GM20431 (cell line): ENCODE measurements around the gene CFAP70.

Experiments
- in situ Hi-C: fragments of 300-500 bp; cut with MseI, MboI; formaldehyde crosslinking; loops from one replicate; pipeline ENCODE4 v1.15.0; 2020; ENCODE audit warnings: low sequenced_read_pairs; ENCODE audit not compliant: unreplicated experiment

The CFAP70 gene

DNA sequence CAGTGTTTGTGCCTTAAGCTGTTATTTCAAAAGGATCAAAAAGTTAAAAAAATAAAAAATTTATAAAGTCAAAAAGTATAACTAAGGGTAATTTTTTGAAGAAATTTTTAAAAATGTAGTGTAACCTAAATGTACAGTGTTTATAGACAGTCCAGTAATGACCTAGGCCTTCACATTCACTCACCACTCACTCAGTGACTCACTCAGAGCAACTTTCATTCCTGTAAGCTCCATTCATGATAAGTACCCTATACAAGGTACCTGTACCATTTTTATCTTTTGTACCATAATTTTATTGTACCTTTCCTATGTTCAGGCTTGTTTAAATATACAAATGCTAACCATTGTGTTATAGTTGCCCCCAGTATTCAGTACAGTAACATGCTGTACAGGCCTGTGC lies 133.1 kb downstream of the CFAP70 start:
- in situ Hi-C loops = no loop called here

DNA sequence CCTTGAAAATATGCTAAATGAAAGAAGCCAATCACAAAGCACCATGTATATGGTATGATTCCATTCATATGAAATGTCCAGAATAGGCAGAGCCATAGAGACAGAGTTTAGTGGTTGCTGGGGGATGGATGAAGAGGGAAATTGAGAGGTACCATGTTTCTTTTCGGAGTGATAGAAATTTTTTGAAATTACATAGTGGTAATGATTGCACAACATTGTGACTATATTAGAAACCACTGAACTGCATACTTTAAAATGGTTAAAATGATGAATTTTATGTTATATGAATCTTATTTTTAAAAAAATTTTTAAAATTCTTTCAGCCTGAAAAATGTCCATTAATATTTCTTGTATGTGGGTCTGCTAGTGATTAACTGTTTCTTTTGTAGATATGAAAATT lies 137.7 kb downstream of the CFAP70 start:
- in situ Hi-C loops = no loop called here

DNA sequence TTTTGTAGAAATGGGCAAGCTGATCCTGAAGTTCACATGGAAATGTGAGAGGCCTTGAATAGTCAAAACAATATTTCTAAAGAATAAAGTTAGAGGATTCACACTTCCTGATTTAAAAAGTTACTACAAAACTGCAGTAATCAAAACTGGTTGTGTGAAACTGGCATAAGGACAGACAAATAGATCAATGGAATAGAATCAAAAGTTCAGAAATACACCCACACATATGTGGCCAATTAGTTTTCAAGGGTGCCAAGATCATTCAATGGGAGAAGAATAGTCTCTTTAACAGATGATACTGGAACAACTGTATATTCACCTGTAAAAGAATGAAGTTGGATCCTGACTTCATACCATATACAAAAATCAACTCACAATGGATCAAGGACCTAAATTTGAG lies 139.3 kb downstream of the CFAP70 start:
- in situ Hi-C loops = no loop called here

DNA sequence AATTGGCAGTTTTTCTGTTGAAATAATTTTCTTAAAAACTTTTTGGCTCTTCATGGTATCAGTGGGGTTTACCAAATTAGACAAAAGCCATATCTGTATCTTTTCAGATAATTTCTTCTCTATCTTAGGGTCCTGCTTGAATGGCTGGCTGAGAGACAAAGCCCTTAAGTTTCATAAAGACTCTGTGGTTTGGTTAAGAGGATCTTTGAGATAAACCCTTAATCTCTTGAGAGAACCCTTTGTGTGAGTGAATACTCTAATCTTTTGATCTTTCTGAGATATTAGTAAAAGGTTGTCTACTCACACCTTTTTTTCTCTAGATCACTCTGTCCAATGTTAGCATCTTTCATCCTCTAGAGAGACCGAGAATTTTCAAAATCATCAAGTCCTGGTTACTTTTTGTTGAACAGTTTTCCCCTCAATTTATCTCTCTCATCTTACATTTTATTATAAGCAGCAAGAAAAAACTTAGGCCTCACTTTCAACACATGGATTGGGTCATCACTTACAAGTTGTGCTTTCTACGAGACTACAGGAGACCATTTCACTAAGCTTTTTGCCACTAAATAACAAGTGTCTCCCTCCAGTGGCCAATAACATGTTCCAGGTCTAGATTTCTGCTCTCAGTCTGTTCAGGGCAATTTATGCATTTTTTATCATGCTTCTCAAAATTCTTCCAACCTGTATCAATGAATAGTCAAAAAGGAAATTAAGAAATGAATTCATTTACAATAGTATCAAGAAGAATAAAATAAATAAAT lies 140.1 kb downstream of the CFAP70 start:
- in situ Hi-C loops = no loop called here

DNA sequence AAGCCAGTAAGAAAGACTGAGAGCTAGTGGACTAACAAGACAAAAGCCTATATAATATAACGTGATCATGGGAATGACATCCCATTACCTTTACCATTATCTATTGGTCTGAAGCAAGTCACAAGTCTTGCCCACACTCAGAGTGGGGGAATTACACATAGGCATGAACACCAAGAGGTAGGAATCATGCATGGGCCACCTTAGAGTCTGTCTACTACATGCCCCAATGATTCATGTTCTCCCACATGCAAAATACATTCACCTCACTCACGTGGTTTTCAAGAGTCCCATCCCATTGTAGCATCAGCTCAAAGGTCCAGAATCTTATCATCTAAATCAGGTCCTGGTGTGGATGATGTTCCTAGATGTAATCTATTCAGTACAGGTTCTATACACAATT lies 141.0 kb downstream of the CFAP70 start:
- in situ Hi-C loops = no loop called here

DNA sequence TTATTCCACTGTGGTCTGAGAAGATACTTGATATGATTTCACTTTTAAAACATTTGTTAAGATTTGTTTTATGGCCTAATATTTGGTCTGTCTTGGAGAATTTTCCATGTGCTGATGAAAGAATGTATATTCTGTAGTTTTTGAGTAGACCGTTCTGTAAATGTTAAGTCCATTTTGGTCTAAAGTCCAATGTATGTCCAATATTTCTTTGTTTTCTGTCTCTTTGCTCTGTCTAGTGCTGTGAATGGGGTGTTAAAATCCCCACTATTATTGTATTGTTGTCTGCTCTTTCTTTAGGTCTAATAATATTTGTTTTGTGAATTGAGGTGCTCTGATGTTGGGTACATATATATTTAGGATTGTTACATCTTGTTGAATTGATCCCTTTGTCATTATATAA lies 142.9 kb downstream of the CFAP70 start:
- in situ Hi-C loops = no loop called here

DNA sequence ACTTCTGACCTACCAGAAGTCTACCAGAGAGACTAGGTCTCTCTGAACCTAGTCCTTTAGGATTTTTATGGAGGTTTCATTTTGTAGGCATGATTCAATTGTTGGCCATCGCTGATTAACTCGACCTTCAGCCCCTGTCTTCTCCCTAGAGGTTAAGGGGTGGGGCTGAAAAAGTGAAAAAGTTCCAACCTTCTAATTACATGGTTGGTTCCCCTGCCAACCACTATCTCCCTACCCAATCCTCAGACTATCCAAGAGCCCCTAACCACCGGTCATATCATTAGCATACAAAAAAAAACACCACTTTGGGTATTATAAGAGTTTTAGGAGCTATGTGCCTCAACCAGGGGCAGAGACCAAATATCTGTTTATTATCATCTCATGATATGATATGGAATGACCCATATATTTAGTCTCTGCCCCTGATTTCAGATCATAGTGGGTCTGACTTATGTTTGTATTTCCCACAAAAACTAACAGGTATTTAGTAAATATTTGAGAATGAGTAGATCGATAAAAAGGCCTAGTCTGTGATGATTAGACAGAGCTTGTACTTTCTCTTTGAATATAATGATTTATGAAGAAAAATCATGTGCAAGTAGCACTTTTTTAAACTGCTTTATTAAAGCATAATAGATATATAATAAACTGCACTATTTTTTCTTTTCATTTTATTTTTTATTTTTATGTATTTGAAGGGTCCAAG lies 147.4 kb downstream of the CFAP70 start:
- in situ Hi-C loops = no loop called here

DNA sequence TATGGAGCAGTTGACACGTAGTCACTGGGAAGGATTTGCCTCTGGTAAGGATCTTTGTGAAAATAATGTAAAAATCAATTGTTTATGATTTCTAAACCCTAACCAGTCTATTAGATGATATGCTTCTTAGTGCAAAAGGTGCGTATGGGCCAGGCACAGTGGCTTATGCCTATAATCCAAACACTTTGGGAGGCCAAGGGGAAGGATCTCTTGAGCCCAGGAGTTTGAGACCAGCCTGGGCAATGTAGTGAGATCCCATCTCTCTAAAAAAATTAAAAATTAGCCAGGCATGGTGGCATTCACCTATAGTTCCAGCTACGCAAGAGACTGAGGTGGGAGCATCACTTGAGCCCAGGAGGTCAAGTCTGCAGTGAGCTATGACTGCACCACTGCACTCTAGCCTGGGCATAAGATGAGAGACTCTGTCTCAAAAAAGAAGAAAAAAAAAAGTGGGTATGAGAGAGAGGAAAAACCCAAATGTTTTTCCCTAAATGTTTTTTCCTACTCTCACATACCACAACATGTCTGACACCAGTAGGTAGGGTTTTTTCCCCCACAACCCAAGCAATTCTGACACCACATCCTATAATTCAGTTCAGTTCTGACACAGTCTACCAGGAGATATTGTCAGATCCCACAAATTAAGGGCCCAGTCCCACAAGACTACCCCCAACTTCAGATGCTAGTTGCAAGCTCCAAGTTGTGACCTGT lies 148.1 kb downstream of the CFAP70 start:
- in situ Hi-C loops = no loop called here

DNA sequence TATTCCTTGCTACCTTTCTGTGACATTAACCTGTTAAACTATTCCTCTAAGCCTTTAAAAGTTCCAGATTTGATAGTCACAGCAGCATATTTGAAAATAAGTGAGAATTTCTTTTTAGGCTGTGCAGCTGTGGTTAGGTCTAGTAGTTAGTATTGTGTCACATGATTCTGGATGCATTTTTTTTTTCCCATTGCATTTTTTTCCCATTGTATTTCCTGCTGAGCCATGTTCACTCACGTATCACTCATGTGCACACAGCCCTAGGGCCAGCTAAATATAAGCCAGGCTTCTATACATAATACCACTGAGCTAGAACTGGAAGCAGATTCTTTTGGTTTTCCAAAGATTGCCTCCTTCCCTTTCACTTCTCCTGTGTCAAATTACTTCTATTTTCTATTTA lies 149.0 kb downstream of the CFAP70 start:
- in situ Hi-C loops = no loop called here

DNA sequence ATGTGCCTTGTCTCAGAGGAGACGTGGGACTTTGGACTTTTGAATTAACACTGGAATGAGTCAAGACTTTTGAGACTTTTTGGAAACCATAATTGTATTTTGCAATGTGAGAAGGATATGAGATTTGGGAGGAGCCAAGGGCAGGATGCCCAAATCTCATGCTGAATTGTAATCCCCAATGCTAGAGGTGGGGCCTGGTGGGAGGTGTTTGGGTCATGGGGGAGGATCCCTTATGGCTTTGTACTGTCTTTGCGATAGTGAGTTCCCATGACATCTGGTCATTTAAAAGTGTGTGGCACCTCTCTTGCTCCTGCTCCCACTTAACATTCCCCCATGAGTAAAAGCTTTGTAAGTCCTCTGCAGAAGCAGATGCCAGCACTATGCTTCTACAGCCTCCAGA lies 150.8 kb downstream of the CFAP70 start:
- in situ Hi-C loops = no loop called here

DNA sequence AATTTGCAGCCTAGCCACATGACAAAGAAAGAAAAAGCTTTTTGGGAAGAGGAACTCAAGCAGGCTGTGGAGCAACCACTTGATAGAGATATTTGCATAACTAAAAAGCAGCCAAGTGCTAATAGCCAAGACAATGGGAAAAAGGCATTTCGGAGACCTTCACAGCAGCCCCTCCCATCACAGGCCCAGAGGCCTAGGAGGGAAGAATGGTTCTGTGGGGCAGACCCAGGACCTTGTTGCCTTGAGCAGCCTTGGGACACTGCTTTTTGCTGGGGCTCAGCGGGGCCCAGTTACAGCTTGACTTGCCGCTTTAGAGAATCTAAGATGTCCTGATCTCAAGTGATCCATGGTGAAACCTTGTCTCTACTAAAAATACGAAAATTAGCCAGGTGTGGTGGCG lies 152.3 kb downstream of the CFAP70 start:
- in situ Hi-C loops = no loop called here

DNA sequence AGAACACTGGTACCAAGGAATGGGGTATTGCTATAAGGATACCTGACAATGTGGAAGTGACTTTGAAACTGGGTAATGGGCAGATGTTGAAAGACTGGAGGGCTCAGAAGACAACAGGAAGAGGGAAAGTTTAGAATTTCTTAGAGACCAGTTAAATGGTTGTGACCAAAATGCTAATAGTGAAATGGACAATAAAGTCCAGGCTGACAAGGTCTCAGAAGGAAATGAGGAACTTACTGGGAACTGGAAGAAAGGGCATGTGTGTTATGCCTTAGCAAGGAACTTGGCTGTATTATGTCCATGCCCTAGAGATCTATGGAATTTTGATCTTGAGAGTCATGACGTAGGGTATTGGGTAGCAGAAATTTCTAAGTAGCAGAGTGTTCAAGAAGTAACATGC lies 152.8 kb downstream of the CFAP70 start:
- in situ Hi-C loops = no loop called here

DNA sequence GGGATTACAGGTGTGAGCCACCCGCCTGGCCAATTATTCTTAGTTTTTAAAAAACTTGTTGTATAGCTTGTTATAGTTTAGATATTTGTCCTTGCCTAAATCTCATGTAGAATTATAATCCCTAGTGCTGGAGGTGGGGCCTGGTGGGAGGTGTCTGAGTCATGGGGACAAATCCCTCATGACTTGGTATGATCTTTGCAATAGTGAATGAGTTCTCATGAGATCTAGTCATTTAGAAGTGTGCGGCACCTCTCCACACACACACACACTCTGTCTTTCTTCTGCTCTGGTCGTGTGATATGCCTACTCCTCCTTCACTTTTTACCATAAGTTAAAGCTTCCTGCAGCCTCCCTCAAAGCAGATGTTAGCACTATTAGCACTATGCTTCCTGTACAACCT lies 153.6 kb downstream of the CFAP70 start:
- in situ Hi-C loops = no loop called here
